Upper lobe of right lung (tissue), 1 donor: ENCODE results near the gene RNU1-4. TPM values are rescaled to one million over a fixed set of nuclear protein-coding genes. Genes with fewer than 3 reads are reported as not detected.
"Not testable (repeated sequence)": the region's sequence is repeated elsewhere in the genome, so short reads cannot be mapped to it uniquely, and the experiment has no call there.

Experiments
- ATAC-seq: fragments of 200-7000 bp; cut with Tn5 transposase; one replicate; pipeline ENCODE4 v1.9.1; 2020; ENCODE audit warnings: mild to moderate bottlenecking, moderate library complexity
- DNase-seq: peaks from one replicate; pipeline ENCODE4 v3.0.0-alpha.2; 2020
- H3K27ac ChIP-seq: fragments of 200-600 bp; one replicate; pipeline ENCODE4 v1.8.0; 2022
- H3K27me3 ChIP-seq: fragments of 200-600 bp; one replicate; pipeline ENCODE4 v1.8.0; 2022; ENCODE audit warnings: mild to moderate bottlenecking
- H3K36me3 ChIP-seq: fragments of 200-600 bp; one replicate; pipeline ENCODE4 v1.8.0; 2022
- H3K4me1 ChIP-seq: fragments of 200-600 bp; one replicate; pipeline ENCODE4 v1.8.0; 2022
- H3K4me3 ChIP-seq: fragments of 200-600 bp; one replicate; pipeline ENCODE4 v1.8.0; 2022; ENCODE audit warnings: mild to moderate bottlenecking
- H3K9me3 ChIP-seq: fragments of 200-600 bp; one replicate; pipeline ENCODE4 v1.8.0; 2022
- intact Hi-C: fragments of 100-400 bp; cut with DNase I; formaldehyde crosslinking; loops from one replicate; pipeline ENCODE4 v1.11.0; 2022
- total RNA-seq: library from RNA; stranded (reverse); fragmentation: NEBNext Ultra II Directional; extraction: Animal tissue kit (Norgen Biotek cat#: 25700); gene quantifications from one replicate; pipeline ENCODE4 v1.2.1, GENCODE V29; 2021
- donor health status: DM: no; HTN: yes; CAD: no; lungs with severe emphysema.

The RNU1-4 gene
- total RNA-seq, 1 donor from 2014 or later = 6,622 TPM

- DNase-seq, H3K36me3 ChIP-seq, H3K4me3 ChIP-seq, ATAC-seq, H3K4me1 ChIP-seq, intact Hi-C loops, H3K9me3 ChIP-seq, H3K27me3 ChIP-seq, H3K27ac ChIP-seq: not testable (repeated sequence)
Observed at GRCh38 chr1:16779525-16779924, 39.2 kb downstream of the RNU1-4 start.

- H3K9me3 ChIP-seq, intact Hi-C loops, H3K27ac ChIP-seq, H3K4me1 ChIP-seq, H3K4me3 ChIP-seq, H3K36me3 ChIP-seq, H3K27me3 ChIP-seq, DNase-seq: not testable (repeated sequence)
- ATAC-seq = peak; percentile 82
Observed at GRCh38 chr1:16781033-16781432, 40.7 kb downstream of the RNU1-4 start.

GRCh38 chr1:16781625-16782024 is 41.3 kb downstream of the RNU1-4 start:
- H3K36me3 ChIP-seq, H3K9me3 ChIP-seq, H3K4me1 ChIP-seq, H3K27ac ChIP-seq, H3K4me3 ChIP-seq, intact Hi-C loops, DNase-seq, H3K27me3 ChIP-seq: not testable (repeated sequence)
- peak; percentile 48 for ATAC-seq

- H3K9me3 ChIP-seq, H3K4me3 ChIP-seq: not testable (repeated sequence)
Observed at GRCh38 chr1:16784955-16785354, 44.6 kb downstream of the RNU1-4 start.

GRCh38 chr1:16786362-16786761 is 46.0 kb downstream of the RNU1-4 start:
- intact Hi-C loops, H3K4me3 ChIP-seq, DNase-seq, H3K36me3 ChIP-seq, H3K4me1 ChIP-seq, H3K27me3 ChIP-seq, ATAC-seq, H3K27ac ChIP-seq, H3K9me3 ChIP-seq: not testable (repeated sequence)

More at GRCh38 chr1:16784955-16785354, 44.6 kb downstream of the RNU1-4 start:
- ATAC-seq, DNase-seq, H3K36me3 ChIP-seq, H3K27me3 ChIP-seq, H3K27ac ChIP-seq, H3K4me1 ChIP-seq, intact Hi-C loops: not testable (repeated sequence)

GRCh38 chr1:16787175-16787574 is 46.9 kb downstream of the RNU1-4 start:
- DNase-seq, H3K4me3 ChIP-seq, H3K4me1 ChIP-seq, H3K27ac ChIP-seq, H3K27me3 ChIP-seq, H3K9me3 ChIP-seq, H3K36me3 ChIP-seq, intact Hi-C loops, ATAC-seq: not testable (repeated sequence)

GRCh38 chr1:16787711-16788110 is 47.4 kb downstream of the RNU1-4 start:
- DNase-seq, H3K9me3 ChIP-seq, ATAC-seq, H3K27me3 ChIP-seq, H3K36me3 ChIP-seq, H3K27ac ChIP-seq, H3K4me1 ChIP-seq, H3K4me3 ChIP-seq, intact Hi-C loops: not testable (repeated sequence)

Other genes starting within 250 kb of the RNU1-4 start
- gene RNU1-1, start 226.2 kb upstream of the RNU1-4 start, total RNA-seq = 6,622 TPM
- 31.2 TPM for gene NBPF1, start 127.0 kb upstream of the RNU1-4 start, total RNA-seq
- 6,622 TPM for gene RNU1-3, start 73.6 kb upstream of the RNU1-4 start, total RNA-seq
- 6,622 TPM for gene RNU1-2, start 155.5 kb downstream of the RNU1-4 start, total RNA-seq
- 20.9 TPM for gene CROCC, start 181.4 kb downstream of the RNU1-4 start, total RNA-seq
- 14.8 TPM for gene MFAP2, start 240.1 kb downstream of the RNU1-4 start, total RNA-seq